Measurements from ENCODE around the gene THAP11. TPM values are rescaled to one million over a fixed set of nuclear protein-coding genes. Genes with fewer than 3 reads are reported as not detected.

The THAP11 gene
- total RNA-seq = 27.5 and 28.2 TPM in 2 replicates

GRCh38 chr16:67841816-67842508 is at the start of gene THAP11:
Gene THAP11, plus strand, starts transcription at chr16:67842320. Its CDS starts 235 bp downstream, at chr16:67842555.

DNA sequence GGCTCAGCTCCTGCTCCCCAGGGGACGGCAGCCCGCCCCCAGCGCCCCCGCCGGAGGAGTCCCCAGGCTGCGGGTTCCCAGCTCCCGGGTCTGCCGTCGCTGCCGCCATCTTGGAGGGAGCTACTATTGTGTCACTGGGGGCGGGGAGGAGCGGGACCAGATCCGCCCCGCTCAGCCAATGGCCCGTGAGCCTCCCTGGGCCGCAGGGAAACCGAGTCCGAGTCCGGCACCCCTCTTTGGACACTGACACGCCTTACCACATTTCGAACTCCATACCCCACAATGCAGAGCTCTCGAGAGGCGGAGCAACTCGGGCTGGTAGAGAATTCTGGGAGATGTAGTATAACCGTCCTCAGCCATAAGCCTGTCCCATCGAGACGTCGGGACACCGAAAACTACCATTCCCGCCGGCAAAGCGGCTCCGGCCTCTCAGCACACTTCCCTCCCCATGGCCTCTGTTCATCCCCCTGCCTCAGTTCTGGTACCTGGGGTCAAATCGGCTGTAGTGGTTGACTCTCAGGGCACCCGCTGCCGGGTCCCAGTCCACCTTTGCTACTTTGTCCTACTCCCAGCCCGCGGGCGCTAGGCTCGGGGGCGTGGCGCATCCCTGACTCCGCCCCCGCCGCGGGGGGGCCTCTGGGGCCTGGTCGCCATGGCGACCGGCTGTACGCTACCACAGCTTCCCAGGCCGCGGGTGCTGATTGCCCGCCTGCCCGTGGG is 35.5 kb upstream of the THAP11 start, which contains the start of the genes RANBP10 and TSNAXIP1:
Gene RANBP10, minus strand, starts transcription at position 133 of the 720 bp plus-strand sequence. Its CDS starts 24 bp downstream, at position 109.
Gene TSNAXIP1, plus strand, starts transcription at position 462 of the 720 bp plus-strand sequence. CDS start 261 bp downstream, outside the sequence.

GRCh38 chr16:67846320-67847063 is 4.4 kb downstream of the THAP11 start, which contains the start of gene NUTF2:
Gene NUTF2, plus strand, starts transcription at chr16:67846933. Its CDS starts 18,198 bp downstream, at chr16:67865131.

GRCh38 chr16:67847064-67847861 is 5.1 kb downstream of the THAP11 start, which contains the start of gene CENPT:
Gene CENPT, minus strand, starts transcription at chr16:67847693. Its CDS starts 13,834 bp downstream, at chr16:67833859.

GRCh38 chr16:67872631-67873434 is 30.7 kb downstream of the THAP11 start, which contains the start of gene EDC4:
Gene EDC4, plus strand, starts transcription at chr16:67873052. Its CDS starts 210 bp downstream, at chr16:67873262.

GRCh38 chr16:67884684-67885083 is 42.6 kb downstream of the THAP11 start, which contains the start of gene NRN1L:
Gene NRN1L, plus strand, starts transcription at chr16:67884885. Its CDS starts 19 bp downstream, at chr16:67884904.

DNA sequence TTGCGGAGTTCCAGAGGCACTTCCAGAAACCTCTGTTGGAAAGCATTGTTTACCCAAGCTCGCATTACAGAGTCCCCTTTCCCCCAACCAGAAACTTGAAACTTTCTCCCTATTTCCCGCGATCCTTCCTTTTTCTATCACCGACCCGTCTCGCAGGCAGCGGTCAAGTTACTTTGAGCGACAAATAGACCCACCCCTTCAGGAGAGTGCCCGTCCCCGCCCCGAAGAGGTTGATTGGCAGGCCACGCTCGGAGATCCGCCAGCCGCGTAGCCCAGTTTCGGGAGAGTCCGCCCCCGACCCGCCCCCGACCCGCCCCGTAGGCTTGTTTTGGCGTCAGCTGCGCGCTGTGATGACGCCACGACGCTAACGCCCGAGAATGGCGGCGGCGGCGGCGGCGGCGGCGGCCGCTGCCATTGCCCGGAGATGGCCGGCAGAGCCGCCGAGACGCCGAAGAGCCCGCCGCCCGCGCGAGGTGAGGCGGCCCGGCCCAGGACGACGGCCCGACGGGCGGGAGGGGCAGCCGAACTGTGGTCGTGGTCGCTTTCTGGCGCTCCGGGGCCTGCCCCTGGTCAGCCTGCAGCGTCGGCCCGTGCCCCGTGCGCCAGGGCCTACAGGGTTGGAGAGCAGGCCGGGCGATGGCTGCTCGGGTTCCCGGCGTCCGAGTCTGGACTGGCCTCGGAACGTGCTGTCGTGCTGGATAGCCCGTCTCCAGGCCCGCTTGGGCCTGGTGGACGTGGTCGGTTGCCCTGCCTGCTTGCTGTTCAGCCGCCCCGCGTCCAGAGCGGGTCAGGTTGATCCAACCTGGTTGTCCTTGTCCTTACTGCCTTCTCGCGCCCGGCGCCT is 51.0 kb downstream of the THAP11 start, which contains the start of gene PSKH1:
Gene PSKH1, plus strand, starts transcription at position 356 of the 844 bp plus-strand sequence. CDS start 15,496 bp downstream, outside the sequence.

Other genes with a start within 250 kb of the THAP11 start
- 0.19 and 0.26 TPM in 2 replicates for gene CARMIL2, start 197.2 kb upstream of the THAP11 start, total RNA-seq
- 9.6 and 13.7 TPM in 2 replicates for gene ACD, start 182.1 kb upstream of the THAP11 start, total RNA-seq
- 2.5 and 3.4 TPM in 2 replicates for gene PARD6A, start 181.4 kb upstream of the THAP11 start, total RNA-seq
- 17.7 and 19.7 TPM in 2 replicates for gene ENKD1, start 175.6 kb upstream of the THAP11 start, total RNA-seq
- 3.9 and 4.8 TPM in 2 replicates for gene C16orf86, start 175.5 kb upstream of the THAP11 start, total RNA-seq
- gene GFOD2, start 123.0 kb upstream of the THAP11 start, total RNA-seq = 13.8 and 15.2 TPM in 2 replicates
- gene RANBP10, start 35.8 kb upstream of the THAP11 start, total RNA-seq = 3.6 and 4.7 TPM in 2 replicates
- 0.99 and 1.1 TPM in 2 replicates for gene TSNAXIP1, start 35.4 kb upstream of the THAP11 start, total RNA-seq
- 119 and 132 TPM in 2 replicates for gene NUTF2, start 4.6 kb downstream of the THAP11 start, total RNA-seq
- 20.6 and 27.5 TPM in 2 replicates for gene CENPT, start 5.4 kb downstream of the THAP11 start, total RNA-seq
- 55.0 and 55.4 TPM in 2 replicates for gene EDC4, start 30.7 kb downstream of the THAP11 start, total RNA-seq
- not detected in 2 replicates for gene NRN1L, start 42.6 kb downstream of the THAP11 start, total RNA-seq
- gene PSKH1, start 50.9 kb downstream of the THAP11 start, total RNA-seq = 14.0 and 16.2 TPM in 2 replicates
- 0.66 and 0.75 TPM in 2 replicates for gene CTRL, start 89.5 kb downstream of the THAP11 start, total RNA-seq
- gene PSMB10, start 94.5 kb downstream of the THAP11 start, total RNA-seq = 61.7 and 76.1 TPM in 2 replicates
- 6.0 and 8.2 TPM in 2 replicates for gene LCAT, start 101.8 kb downstream of the THAP11 start, total RNA-seq
- 97.6 and 138 TPM in 2 replicates for gene SLC12A4, start 126.3 kb downstream of the THAP11 start, total RNA-seq
- gene DPEP3, start 138.2 kb downstream of the THAP11 start, total RNA-seq = not detected in 2 replicates
- not detected in 2 replicates for gene DPEP2, start 157.2 kb downstream of the THAP11 start, total RNA-seq
- gene DPEP2NB, start 173.6 kb downstream of the THAP11 start, total RNA-seq = not detected in 2 replicates
- gene DDX28, start 180.9 kb downstream of the THAP11 start, total RNA-seq = 7.2 and 9.0 TPM in 2 replicates
- 13.2 and 18.0 TPM in 2 replicates for gene DUS2, start 181.0 kb downstream of the THAP11 start, total RNA-seq
- 7.8 and 9.6 TPM in 2 replicates for gene NFATC3, start 243.1 kb downstream of the THAP11 start, total RNA-seq

Data from aortic smooth muscle cell (primary cell).